Measurements from ENCODE around the gene DRC7. TPM values are rescaled to one million over a fixed set of nuclear protein-coding genes. Genes with fewer than 3 reads are reported as not detected.

DRC7 gene
- polyA plus RNA-seq, 1 donor from 2014 or later: 1.4 TPM

GRCh38 chr16:57762365-57763040 lies 67.9 kb downstream of the DRC7 start:
- no peak for TF ChIP-seq CTCF (IDR thresholded peaks at IDR 0.05; ENCODE audit: poor library complexity, severe bottlenecking)
- TF ChIP-seq SMC3 (conservative IDR thresholded peaks at IDR 0.05; ENCODE audit: poor library complexity): no peak
- TF ChIP-seq MXI1 (conservative IDR thresholded peaks at IDR 0.05; ENCODE audit: poor library complexity, severe bottlenecking): no peak
- no peak for TF ChIP-seq POLR2AphosphoS5 (IDR thresholded peaks at IDR 0.05)
- no peak for TF ChIP-seq RAD21 (conservative IDR thresholded peaks at IDR 0.05)
- no peak for TF ChIP-seq EZH2 (IDR thresholded peaks at IDR 0.05; ENCODE audit: borderline replicate concordance, insufficient read depth, low read length, poor library complexity, severe bottlenecking)
- TF ChIP-seq EP300 (conservative IDR thresholded peaks at IDR 0.05; ENCODE audit: poor library complexity, severe bottlenecking): no peak
- TF ChIP-seq, protein P1, sequence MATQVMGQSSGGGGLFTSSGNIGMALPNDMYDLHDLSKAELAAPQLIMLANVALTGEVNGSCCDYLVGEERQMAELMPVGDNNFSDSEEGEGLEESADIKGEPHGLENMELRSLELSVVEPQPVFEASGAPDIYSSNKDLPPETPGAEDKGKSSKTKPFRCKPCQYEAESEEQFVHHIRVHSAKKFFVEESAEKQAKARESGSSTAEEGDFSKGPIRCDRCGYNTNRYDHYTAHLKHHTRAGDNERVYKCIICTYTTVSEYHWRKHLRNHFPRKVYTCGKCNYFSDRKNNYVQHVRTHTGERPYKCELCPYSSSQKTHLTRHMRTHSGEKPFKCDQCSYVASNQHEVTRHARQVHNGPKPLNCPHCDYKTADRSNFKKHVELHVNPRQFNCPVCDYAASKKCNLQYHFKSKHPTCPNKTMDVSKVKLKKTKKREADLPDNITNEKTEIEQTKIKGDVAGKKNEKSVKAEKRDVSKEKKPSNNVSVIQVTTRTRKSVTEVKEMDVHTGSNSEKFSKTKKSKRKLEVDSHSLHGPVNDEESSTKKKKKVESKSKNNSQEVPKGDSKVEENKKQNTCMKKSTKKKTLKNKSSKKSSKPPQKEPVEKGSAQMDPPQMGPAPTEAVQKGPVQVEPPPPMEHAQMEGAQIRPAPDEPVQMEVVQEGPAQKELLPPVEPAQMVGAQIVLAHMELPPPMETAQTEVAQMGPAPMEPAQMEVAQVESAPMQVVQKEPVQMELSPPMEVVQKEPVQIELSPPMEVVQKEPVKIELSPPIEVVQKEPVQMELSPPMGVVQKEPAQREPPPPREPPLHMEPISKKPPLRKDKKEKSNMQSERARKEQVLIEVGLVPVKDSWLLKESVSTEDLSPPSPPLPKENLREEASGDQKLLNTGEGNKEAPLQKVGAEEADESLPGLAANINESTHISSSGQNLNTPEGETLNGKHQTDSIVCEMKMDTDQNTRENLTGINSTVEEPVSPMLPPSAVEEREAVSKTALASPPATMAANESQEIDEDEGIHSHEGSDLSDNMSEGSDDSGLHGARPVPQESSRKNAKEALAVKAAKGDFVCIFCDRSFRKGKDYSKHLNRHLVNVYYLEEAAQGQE (IDR thresholded peaks at IDR 0.05; ENCODE audit: borderline replicate concordance): no peak
- no peak for TF ChIP-seq TAF1 (IDR thresholded peaks at IDR 0.05; ENCODE audit: low read depth)
- Histone ChIP-seq H4K20me1 (ENCODE audit: insufficient read depth) (no peaks in the 10 kb centered on the region), H3K4me2 (ENCODE audit: low read length) (no peak overlapping the region), H3K9me3 (ENCODE audit: low read length) (no peaks in the 10 kb centered on the region), H3K9me2 (ENCODE audit: insufficient read depth, low read length) (no peaks in the 10 kb centered on the region), H2AFZ (ENCODE audit: low read depth, low read length) (no peak overlapping the region), H3K9ac (ENCODE audit: low read length) (no peak overlapping the region), H3K27ac (ENCODE audit: low read length) (no peak overlapping the region), H3K4me3 (ENCODE audit: low read length) (no peak overlapping the region), H3K79me2 (replicated peaks; ENCODE audit: insufficient read depth, low read length) (no peaks in the 10 kb centered on the region), H3K27me3 (ENCODE audit: insufficient read depth, low read depth, low read length) (no peaks in the 10 kb centered on the region), H3K36me3 (ENCODE audit: insufficient read depth, low read length) (no peaks in the 10 kb centered on the region), H3F3A (ENCODE audit: insufficient read depth, low read length, poor library complexity, severe bottlenecking) (no peaks in the 10 kb centered on the region)

GRCh38 chr16:57763285-57764005 lies 68.8 kb downstream of the DRC7 start:
- Histone ChIP-seq H3K9me3 (ENCODE audit: low read length) (no peaks in the 10 kb centered on the region), H3K27me3 (ENCODE audit: insufficient read depth, low read depth, low read length) (no peaks in the 10 kb centered on the region), H3F3A (ENCODE audit: insufficient read depth, low read length, poor library complexity, severe bottlenecking) (no peaks in the 10 kb centered on the region), H2AFZ (ENCODE audit: low read depth, low read length) (no peak overlapping the region), H3K36me3 (ENCODE audit: insufficient read depth, low read length) (no peaks in the 10 kb centered on the region), H3K79me2 (replicated peaks; ENCODE audit: insufficient read depth, low read length) (no peaks in the 10 kb centered on the region), H3K9ac (ENCODE audit: low read length) (no peak overlapping the region), H3K4me3 (ENCODE audit: low read length) (no peak overlapping the region), H3K9me2 (ENCODE audit: insufficient read depth, low read length) (no peaks in the 10 kb centered on the region), H3K27ac (ENCODE audit: low read length) (no peak overlapping the region), H3K4me2 (ENCODE audit: low read length) (no peak overlapping the region), H4K20me1 (ENCODE audit: insufficient read depth) (no peaks in the 10 kb centered on the region)
- TF ChIP-seq SMC3 (conservative IDR thresholded peaks at IDR 0.05; ENCODE audit: poor library complexity): no peak
- no peak for TF ChIP-seq CTCF (IDR thresholded peaks at IDR 0.05; ENCODE audit: poor library complexity, severe bottlenecking)
- TF ChIP-seq, protein P1 (IDR thresholded peaks at IDR 0.05; ENCODE audit: borderline replicate concordance): no peak
- no peak for TF ChIP-seq EZH2 (IDR thresholded peaks at IDR 0.05; ENCODE audit: borderline replicate concordance, insufficient read depth, low read length, poor library complexity, severe bottlenecking)
- TF ChIP-seq POLR2AphosphoS5 (IDR thresholded peaks at IDR 0.05): no peak
- no peak for TF ChIP-seq MXI1 (conservative IDR thresholded peaks at IDR 0.05; ENCODE audit: poor library complexity, severe bottlenecking)

All from neural cell (in vitro differentiated cells).